Brain microvascular endothelial cell (primary cell): ENCODE measurements around the gene LLGL2.

Experiments used
- DNase-seq: peaks from one replicate; pipeline ENCODE4 v3.0.0-alpha.2; 2020
- H3K27ac ChIP-seq: fragments of 250-450 bp; sonication (Bioruptor Pico); 2 replicates; pipeline ENCODE4 v1.5.1; 2020; ENCODE audit warnings: mild to moderate bottlenecking, moderate library complexity
- H3K27me3 ChIP-seq: fragments of 250-450 bp; sonication (Bioruptor Pico); replicated peaks from 2 replicates; pipeline ENCODE4 v1.5.1; 2020; ENCODE audit warnings: mild to moderate bottlenecking
- H3K36me3 ChIP-seq: fragments of 250-450 bp; sonication (Bioruptor Pico); replicated peaks from 2 replicates; pipeline ENCODE4 v1.5.1; 2020; ENCODE audit warnings: mild to moderate bottlenecking
- H3K4me3 ChIP-seq: 2 replicates; pipeline ENCODE4 v1.5.1; 2011; ENCODE audit warnings: low read depth, mild to moderate bottlenecking, control low read depth, low read length, moderate library complexity
- CTCF ChIP-seq: IDR thresholded peaks from 2 replicates; pipeline ENCODE4 v1.5.1; 2011; ENCODE audit warnings: low read depth, mild to moderate bottlenecking, moderate library complexity, low read length, control low read depth, inconsistent platforms; ENCODE audit errors: missing control alignments
- in situ Hi-C: cut with HindIII; loops from 2 replicates; pipeline ENCODE4 v1.10.0; 2017; ENCODE audit warnings: low sequenced_read_pairs, low pct_ligation_motif_present

LLGL2 gene

GRCh38 chr17:75563063-75563758, 37.7 kb downstream of the LLGL2 start:
- H3K4me3 ChIP-seq, result no peak overlapping the region

GRCh38 chr17:75564195-75564594, 38.7 kb downstream of the LLGL2 start:
- Histone ChIP-seq H3K27me3 (no peaks in the 10 kb centered on the region), H3K27ac (no peak overlapping the region), H3K36me3 (no peaks in the 10 kb centered on the region), H3K4me3 (no peak overlapping the region)
- in situ Hi-C loops, result no loop called here
- no peak for DNase-seq
- no peak for TF ChIP-seq CTCF

More at GRCh38 chr17:75563063-75563758, 37.7 kb downstream of the LLGL2 start:
- in situ Hi-C loops, result no loop called here
- Histone ChIP-seq H3K36me3 (no peaks in the 10 kb centered on the region), H3K27me3 (no peaks in the 10 kb centered on the region), H3K27ac (no peak overlapping the region)
- TF ChIP-seq CTCF, result no peak
- DNase-seq, result no peak

- no peaks in the 10 kb centered on the region for H3K36me3 ChIP-seq
- no peak overlapping the region for H3K4me3 ChIP-seq
- no peak overlapping the region for H3K27ac ChIP-seq
- no peaks in the 10 kb centered on the region for H3K27me3 ChIP-seq
- no peak for DNase-seq
- TF ChIP-seq CTCF, result no peak
- in situ Hi-C loops, result no loop called here
Measured at GRCh38 chr17:75565066-75565465, 39.6 kb downstream of the LLGL2 start.

GRCh38 chr17:75565618-75566017, 40.1 kb downstream of the LLGL2 start:
- TF ChIP-seq CTCF, result no peak
- no peaks in the 10 kb centered on the region for H3K27me3 ChIP-seq
- DNase-seq, result no peak
- no peak overlapping the region for H3K4me3 ChIP-seq
- in situ Hi-C loops, result no loop called here
- H3K27ac ChIP-seq, result no peak overlapping the region
- H3K36me3 ChIP-seq, result no peaks in the 10 kb centered on the region

- no peak for DNase-seq
- H3K36me3 ChIP-seq, result no peaks in the 10 kb centered on the region
- H3K27ac ChIP-seq, result no peak overlapping the region
- no peaks in the 10 kb centered on the region for H3K27me3 ChIP-seq
- no peak for TF ChIP-seq CTCF
- H3K4me3 ChIP-seq, result no peak overlapping the region
- in situ Hi-C loops, result no loop called here
Measured at GRCh38 chr17:75566416-75566815, 40.9 kb downstream of the LLGL2 start.

- Histone ChIP-seq H3K4me3 (no peak overlapping the region), H3K27ac (no peak overlapping the region), H3K27me3 (no peaks in the 10 kb centered on the region), H3K36me3 (no peaks in the 10 kb centered on the region)
- DNase-seq, result no peak
- TF ChIP-seq CTCF, result no peak
- in situ Hi-C loops, result no loop called here
Measured at GRCh38 chr17:75566834-75567233, 41.3 kb downstream of the LLGL2 start.
